GM21390 (cell line): ENCODE results near the gene AMMECR1.
"Not testable (repeated sequence)": the region's sequence is repeated elsewhere in the genome, so short reads cannot be mapped to it uniquely, and the experiment has no call there.

ENCODE experiments used
- ATAC-seq: cut with Tn5 transposase; IDR thresholded peaks from one replicate; pipeline ENCODE4 v1.9.1; 2021; ENCODE audit not compliant: unreplicated experiment

The AMMECR1 gene

GRCh38 chrX:110317820-110318663, at the start of gene AMMECR1:
TSS of gene AMMECR1 (minus strand) at chrX:110318085. CDS start at chrX:110318071, 14 bp downstream.
- ATAC-seq = peak; percentile 60

- ATAC-seq = no peak
These were observed 45.4 kb upstream of the AMMECR1 start for GRCh38 chrX:110363244-110363643.

GRCh38 chrX:110359273-110359672, 41.4 kb upstream of the AMMECR1 start:
- ATAC-seq = no peak

GRCh38 chrX:110358548-110358947, 40.7 kb upstream of the AMMECR1 start, which contains the start of gene RTL9:
TSS of gene RTL9 (plus strand) at chrX:110358848. CDS start at chrX:110450618, 91,770 bp downstream.
- no peak for ATAC-seq

DNA sequence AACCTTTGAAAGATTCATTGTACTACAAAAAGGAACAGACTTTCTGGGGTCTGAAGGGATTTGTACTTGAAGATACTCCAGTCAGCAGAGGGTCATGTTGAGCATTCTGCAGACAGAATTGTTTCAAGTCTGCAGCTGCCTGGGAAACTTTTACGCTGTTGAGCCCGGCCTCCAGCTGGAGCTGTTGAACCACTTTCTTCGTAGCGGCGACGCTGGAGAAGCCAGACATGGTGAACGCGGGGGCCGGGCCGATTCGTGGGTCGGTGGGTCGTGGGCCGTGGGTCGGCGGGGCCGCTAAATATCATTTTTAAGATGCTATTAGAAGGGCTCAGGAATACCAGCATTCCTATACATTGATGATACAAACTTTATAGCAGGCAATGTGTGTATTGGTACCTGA, 28.8 kb upstream of the AMMECR1 start:
- no peak for ATAC-seq

DNA sequence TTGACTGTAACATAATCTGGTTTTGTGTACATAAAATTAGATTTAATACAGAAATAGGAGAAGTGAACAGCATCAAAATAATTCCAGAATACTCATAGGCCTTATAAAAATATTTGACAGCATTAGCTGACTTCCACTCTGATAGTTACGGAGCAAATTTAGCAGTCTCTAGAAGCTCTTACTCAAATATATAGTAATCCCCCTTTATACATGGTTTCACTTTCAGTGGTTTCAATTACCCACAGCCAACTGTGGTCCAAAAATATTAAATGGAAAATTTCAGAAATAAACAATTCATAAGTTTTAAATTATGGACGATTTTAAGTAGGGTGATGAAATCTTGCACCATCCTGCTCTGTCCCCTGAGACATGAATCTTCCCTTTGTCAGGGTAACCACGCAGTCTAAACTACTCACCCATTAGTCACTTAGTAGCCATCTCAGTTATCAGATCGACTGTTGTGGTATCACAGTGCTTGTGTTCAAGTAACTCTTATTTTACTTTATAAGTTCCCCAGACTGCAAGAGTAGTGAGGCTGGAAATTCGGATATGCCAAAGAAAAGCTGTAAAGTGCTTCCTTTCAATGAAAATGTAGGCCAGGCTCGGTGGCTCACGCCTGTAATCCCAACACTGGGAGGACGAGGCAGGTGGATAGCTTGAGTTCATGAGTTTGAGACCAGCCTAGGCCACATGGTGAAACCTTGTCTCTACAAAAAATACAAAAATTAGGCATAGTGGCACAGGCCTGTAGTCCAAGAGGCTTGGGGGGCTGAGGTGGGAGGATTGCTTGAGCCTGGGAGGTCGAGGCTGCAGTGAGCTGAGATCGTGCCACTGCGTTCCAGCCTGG, 23.5 kb upstream of the AMMECR1 start:
- peak; percentile 70 for ATAC-seq

- ATAC-seq = no peak
These were observed 21.1 kb upstream of the AMMECR1 start for GRCh38 chrX:110338935-110339334.

- not testable (repeated sequence) for ATAC-seq
These were observed 15.6 kb upstream of the AMMECR1 start for GRCh38 chrX:110333458-110333857.

DNA sequence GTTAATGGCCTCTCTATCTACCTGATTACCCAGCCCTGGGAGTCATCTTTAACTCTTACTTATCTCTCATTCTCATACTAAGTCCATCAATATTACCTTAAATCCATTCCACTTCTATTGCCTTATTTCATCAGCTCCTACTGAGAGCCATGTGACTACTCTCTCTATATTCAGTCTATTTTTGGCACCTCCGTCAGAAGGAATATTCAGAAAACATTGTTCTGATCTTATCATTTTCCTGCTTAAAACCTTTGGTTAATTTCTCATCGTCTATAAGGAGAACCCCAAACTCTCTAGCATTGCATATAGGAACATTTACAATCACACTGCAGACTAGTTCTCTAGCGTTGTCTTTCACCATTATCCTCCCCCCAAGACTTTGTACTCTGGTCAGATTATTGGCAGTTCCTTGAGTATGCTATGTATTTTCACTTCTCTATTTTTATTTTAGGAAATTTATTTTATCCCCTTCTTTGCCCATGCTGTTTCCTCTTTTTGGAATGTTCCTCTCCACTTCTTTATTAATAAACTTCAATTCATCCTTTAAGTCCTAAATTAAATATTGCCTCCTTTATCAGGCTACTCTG, 13.7 kb upstream of the AMMECR1 start:
- ATAC-seq = no peak

- not testable (repeated sequence) for ATAC-seq
These were observed 10.7 kb upstream of the AMMECR1 start for GRCh38 chrX:110328613-110329012.

DNA sequence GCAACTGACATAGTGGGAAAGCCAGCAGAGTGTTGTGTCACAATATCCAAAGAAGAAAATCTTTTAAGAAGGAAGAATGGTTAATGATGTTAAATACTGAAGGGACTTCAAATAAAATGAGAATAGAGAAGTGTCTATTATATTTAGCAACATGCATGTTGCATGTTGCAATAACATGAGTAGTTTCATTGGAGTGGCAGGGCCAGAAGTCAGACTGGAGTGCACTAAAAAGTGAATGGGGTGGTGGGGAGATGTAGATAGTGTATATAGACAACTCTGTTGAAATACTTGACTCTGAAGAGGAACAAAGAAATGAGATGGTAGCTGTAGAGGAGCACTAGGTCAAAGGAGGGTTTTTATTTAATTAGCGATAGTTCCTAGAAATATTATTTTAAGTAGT, 9.5 kb upstream of the AMMECR1 start:
- ATAC-seq = no peak

GRCh38 chrX:110326712-110327111, 8.8 kb upstream of the AMMECR1 start:
- no peak for ATAC-seq

DNA sequence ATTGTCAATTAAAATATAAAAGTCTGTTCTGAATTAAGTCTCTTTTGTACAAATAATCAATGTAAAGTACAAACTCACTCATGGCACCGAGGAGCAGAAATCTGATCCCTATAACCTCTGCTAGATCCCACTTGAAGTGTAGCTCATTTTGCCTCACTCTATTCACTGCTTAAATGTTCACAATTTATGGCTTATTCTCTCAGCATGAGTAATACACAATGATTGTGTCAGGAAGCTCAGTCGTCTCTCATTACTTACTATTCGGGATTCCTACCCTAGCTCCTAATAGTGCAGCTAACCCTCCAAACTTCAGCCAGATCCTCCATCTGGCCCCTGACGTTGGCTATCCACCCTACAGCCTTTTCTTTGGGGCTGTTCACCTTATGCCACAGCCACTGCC, 4.7 kb upstream of the AMMECR1 start:
- no peak for ATAC-seq

DNA sequence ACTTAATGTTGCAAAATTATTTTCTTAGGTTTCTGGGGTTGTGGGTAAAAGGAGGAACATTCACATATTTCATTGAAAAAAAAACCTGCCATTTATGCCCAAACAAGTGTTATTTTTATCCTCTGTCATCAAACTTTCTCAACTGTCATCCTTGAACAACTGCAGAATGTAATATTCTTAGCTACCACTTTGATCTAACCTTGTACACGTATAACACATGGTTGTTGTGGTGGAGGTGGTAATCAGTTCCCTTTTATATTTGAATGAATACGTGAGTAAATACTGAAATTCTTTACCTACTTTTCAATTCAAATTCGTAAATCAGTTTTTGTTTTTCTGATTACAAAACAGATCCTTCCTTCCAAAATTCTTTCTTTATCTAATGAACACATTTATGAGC, 3.8 kb upstream of the AMMECR1 start:
- no peak for ATAC-seq

DNA sequence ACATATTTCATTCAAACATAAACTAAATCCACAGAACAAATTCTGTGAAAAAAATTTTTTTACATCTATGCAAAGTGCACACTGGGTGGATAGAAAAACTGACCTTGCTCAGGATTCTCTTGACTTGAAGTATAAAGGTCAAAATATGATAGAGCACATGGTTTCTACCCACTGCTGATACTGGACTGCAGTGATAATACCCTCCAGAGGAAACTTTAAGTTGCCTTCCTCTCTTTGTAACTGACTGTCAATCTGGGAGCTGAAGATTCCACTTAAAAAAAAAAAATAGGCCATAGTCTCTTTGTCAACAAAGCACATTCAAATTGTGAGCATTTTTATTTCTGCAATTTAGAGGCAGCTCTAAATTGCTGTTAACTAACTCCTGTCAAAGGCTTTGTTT, 3.2 kb upstream of the AMMECR1 start:
- no peak for ATAC-seq

DNA sequence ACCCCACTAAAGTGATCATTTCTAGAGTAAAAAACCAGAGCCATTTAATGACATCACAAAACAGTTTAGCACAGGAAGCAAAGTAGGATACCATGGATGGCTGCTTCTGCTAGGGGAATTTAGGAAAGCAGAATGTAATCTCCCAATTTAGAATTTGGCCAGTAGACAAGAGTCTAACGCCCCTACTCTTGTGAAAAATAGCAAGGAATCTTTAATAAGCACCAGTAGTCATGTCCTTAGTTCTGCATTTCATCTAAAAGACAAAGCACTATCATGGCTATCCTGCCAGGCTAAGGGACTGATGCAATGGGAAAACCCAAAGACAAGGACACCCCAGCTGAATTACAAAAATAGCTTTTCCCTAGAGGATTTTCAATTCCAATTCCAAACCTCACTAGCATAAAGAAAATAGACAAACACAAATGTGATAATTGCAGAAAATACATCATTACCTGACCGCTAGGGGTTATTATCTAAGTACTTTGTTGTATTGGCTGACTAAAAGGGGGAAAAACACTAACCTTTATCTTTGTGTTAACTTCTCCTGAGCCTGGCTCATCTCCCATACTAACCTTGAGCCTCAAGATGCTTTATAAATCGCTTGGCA, 2.6 kb upstream of the AMMECR1 start:
- no peak for ATAC-seq

GRCh38 chrX:110318664-110318968, 731 bp upstream of the AMMECR1 start:
- ATAC-seq = peak; percentile 12

DNA sequence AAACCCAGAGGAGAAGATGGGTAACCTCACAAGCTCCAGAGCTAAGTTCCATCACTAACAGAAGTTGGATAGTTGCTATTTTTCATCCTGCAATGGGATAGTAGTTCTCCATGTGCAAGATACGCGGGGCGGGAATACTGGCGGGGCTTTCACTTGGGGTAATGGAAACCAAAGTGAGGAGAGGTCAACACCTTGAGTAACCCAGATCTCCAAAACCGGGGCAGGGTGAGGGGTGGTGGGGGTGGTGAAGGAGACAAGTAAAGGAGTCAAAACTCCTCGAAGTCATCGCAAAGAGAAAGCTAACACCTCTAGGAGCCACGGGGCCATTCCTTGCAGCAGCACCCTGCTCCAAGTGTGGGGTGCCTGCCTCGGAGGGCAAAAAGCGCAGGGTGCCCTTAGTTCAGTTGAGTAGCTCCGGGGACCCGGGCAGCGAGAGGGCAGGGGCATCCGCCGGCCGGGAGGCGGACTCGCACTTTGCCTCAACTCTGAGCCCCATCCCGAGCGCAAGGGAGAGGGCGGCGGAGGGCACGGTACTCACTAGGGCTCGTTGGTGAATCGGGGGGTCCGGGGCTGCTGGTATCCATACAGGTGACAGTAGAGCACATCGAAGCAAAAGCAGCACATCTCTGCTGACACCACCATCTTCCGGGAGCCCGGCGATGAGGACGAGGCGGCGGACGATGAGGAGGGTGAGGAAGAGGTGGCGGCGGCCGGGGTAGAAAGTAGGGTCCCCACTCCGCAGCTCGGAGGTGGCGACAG, 645 bp downstream of the AMMECR1 start:
- peak; percentile 15 for ATAC-seq

DNA sequence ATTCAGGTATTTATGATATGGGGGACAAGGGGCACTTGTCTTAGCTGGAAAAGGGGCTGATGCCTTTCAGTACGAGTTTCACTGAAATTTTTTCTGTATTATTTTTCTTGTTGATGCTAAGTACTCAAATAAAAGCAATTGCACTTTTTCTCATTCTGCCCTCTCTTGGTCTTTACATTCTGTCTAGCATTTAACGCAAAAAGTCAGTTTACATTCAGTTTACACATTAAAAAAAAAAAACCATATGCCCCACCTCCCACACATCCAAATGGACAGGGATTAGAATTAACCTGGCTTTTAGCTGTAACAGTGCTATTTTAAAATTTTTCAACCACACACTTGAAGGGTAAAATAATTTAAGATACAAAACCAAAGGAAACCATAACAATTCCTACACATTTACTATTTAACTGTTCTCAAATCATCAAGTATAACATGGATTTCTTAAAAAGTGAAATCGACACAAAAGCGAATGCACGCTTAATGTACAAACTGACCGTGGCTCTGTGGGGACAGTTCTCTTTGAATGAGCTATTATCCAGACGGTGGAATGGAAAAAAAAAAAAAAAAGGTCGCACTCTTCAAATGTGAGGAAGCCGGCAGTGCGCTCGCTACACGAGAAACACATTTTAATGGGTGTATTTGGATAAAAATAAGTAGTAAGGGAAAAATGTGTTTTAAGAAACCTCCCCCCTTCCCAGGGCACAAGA, 1.4 kb downstream of the AMMECR1 start:
- no peak for ATAC-seq

- ATAC-seq = no peak
These were observed 2.3 kb downstream of the AMMECR1 start for GRCh38 chrX:110315551-110315950.
